ENCODE measurements around the gene MRPS27. TPM values are rescaled to one million over a fixed set of nuclear protein-coding genes. Genes with fewer than 3 reads are reported as not detected.

The MRPS27 gene
- total RNA-seq, 4 donors from 2014 or later, result 32.8 to 55.0 (median 44.0) TPM

DNA sequence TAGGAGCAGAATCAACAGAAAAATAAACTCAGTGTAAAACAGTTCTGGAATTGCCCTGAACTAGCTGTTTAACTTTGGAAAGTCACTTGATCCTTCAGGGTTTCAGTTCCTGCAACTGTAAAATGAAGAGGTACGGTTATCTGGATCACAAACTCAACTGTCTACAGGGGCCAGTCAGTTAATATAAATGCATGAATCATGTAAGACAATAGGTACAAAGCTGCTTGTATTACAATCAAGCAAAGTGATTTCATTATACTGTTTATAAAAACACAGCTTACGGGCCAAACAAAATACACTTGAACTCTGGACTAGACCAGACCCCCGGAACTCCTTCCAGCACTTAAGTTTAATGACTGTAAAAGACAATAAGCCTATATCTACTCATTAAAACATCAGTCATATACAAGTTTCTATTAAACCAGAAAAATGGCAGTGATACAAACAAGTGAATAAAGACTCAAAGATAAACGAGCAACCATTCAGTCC is 73.0 kb downstream of the MRPS27 start:
- no peak overlapping the region for H3K4me3 ChIP-seq (ENCODE audit: low read depth, poor library complexity, severe bottlenecking)
- WGBS, 2 donors, result 62 to 63% methylated on average over 4 of the region's 4 CpGs
- TF ChIP-seq, protein P1, sequence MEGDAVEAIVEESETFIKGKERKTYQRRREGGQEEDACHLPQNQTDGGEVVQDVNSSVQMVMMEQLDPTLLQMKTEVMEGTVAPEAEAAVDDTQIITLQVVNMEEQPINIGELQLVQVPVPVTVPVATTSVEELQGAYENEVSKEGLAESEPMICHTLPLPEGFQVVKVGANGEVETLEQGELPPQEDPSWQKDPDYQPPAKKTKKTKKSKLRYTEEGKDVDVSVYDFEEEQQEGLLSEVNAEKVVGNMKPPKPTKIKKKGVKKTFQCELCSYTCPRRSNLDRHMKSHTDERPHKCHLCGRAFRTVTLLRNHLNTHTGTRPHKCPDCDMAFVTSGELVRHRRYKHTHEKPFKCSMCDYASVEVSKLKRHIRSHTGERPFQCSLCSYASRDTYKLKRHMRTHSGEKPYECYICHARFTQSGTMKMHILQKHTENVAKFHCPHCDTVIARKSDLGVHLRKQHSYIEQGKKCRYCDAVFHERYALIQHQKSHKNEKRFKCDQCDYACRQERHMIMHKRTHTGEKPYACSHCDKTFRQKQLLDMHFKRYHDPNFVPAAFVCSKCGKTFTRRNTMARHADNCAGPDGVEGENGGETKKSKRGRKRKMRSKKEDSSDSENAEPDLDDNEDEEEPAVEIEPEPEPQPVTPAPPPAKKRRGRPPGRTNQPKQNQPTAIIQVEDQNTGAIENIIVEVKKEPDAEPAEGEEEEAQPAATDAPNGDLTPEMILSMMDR (IDR thresholded peaks at IDR 0.05), result no peak
- TF ChIP-seq POLR2A (IDR thresholded peaks at IDR 0.05), result no peak
- intact Hi-C loops (cut with DNase I; ENCODE audit: low total_unique reads), result loop anchor here (10.0 kb wide), 1 partner anchor 112 kb away; no protein-coding TSS in a partner anchor
- no peak for DNase-seq (ENCODE audit: low spot score in 2 of 2)

DNA sequence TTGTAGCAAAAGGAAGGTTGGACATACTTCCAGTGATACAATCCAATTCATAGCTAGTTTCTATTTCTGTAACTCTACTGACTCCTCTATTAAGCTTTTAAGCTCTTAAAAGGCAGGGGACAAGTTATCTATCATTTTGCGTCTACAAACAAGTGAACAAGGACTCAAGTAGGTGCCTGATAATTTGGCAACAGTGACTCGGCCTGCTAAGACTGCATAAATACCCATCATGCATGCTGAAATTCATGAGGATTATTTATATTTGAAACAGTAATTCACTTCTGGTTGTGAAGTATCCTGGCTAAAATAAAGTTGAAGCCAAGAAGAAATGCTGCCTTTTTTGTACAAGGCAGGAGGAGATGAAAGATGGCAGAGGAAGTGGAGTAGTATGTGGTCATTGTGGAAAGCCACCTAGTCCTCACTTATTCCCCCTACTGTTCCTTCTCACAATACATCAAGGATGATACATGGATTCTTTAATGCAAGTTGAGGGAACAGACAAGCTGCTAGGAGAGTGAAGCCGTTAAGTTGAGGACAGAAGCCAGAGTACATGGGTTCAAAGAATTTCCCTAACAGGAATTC is 74.0 kb downstream of the MRPS27 start:
- DNase-seq (ENCODE audit: low spot score in 2 of 2), result no peak
- 64 to 75% methylated on average over 3 of the region's 3 CpGs for WGBS, 2 donors
- TF ChIP-seq POLR2A (IDR thresholded peaks at IDR 0.05), result no peak
- TF ChIP-seq, protein P1 (IDR thresholded peaks at IDR 0.05), result no peak
- H3K4me3 ChIP-seq (ENCODE audit: low read depth, poor library complexity, severe bottlenecking), result no peak overlapping the region
- intact Hi-C loops (cut with DNase I; ENCODE audit: low total_unique reads), result loop anchor here (10.0 kb wide), 1 partner anchor 111 kb away; no protein-coding TSS in a partner anchor

DNA sequence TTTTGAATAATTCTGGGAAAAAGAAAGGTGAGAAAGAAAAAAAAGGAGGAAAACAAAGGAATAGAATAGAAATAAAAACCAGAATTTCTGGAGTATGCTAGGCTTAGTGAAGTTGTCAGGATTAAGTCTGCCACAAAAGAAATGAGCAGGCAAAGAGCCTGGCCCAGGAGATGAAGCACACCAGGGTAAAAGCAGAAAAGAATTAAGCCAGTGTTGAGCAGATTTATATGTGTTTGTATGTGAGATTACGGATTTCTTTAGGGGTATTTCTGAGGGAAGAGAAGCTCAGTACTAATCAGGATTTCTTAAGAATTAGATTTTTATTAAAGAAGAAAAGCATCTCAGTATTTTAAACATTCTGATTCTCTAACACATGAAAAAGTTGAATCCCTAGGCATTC is 74.5 kb downstream of the MRPS27 start:
- WGBS, 2 donors, result 87 to 94% methylated on average over 1 of the region's 1 CpG
- no peak overlapping the region for H3K4me3 ChIP-seq (ENCODE audit: low read depth, poor library complexity, severe bottlenecking)
- no peak for DNase-seq (ENCODE audit: low spot score in 2 of 2)
- no peak for TF ChIP-seq POLR2A (IDR thresholded peaks at IDR 0.05)
- TF ChIP-seq, protein P1 (IDR thresholded peaks at IDR 0.05), result no peak
- intact Hi-C loops (cut with DNase I; ENCODE audit: low total_unique reads), result loop anchor here (10.0 kb wide), 1 partner anchor 111 kb away; no protein-coding TSS in a partner anchor

DNA sequence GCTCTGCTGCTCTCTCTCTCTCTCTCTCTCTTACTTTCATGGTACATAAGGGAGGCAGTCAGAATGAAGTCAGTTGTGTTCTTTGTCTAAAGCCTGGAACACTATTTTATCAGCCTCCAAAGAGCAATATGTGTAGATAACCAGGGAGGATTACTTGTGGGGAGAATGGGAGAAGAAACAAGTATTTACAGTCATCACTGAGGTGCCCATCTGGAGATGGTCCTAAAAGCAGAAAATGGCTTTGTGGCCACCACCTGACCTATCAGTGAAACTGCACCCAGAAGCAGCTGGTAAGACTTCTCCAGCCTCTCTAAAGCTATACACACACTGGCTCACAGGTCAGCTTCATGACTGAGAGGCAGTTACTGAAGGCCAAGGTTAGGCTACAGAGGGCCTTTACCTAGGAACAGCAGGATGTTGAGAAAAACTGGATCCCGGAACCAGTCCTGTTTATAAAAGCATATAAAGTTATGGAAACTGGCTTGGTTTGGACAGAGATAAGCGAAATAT is 75.1 kb downstream of the MRPS27 start:
- 85 to 94% methylated on average over 2 of the region's 2 CpGs for WGBS, 2 donors
- intact Hi-C loops (cut with DNase I; ENCODE audit: low total_unique reads), result loop anchor here (10.0 kb wide), 1 partner anchor 110 kb away; no protein-coding TSS in a partner anchor
- TF ChIP-seq POLR2A (IDR thresholded peaks at IDR 0.05), result no peak
- TF ChIP-seq, protein P1 (IDR thresholded peaks at IDR 0.05), result no peak
- H3K4me3 ChIP-seq (ENCODE audit: low read depth, poor library complexity, severe bottlenecking), result no peak overlapping the region
- DNase-seq (ENCODE audit: low spot score in 2 of 2), result no peak

DNA sequence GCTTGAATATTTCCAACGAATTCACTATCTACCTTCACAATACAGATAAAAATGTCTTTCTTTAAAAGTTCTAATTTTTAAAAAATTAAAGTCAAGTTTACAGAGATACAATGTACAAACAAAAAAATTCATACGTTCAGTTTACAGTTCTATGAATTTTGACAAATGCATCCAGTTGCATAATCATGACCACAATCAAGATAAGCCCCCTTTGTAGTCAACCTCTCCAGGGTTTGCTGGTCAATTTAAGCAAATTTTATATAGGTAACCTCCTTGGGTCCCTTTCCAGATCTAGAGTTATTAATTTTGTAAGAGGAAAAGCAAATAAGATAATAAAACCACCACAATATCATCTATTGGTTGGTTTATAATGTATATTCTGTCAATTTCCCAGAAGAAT is 76.3 kb downstream of the MRPS27 start:
- no peak for DNase-seq (ENCODE audit: low spot score in 2 of 2)
- TF ChIP-seq, protein P1 (IDR thresholded peaks at IDR 0.05), result no peak
- no peak for TF ChIP-seq POLR2A (IDR thresholded peaks at IDR 0.05)
- 88 to 94% methylated on average over 2 of the region's 2 CpGs for WGBS, 2 donors
- intact Hi-C loops (cut with DNase I; ENCODE audit: low total_unique reads), result loop anchor here (10.0 kb wide), 1 partner anchor 109 kb away; no protein-coding TSS in a partner anchor
- H3K4me3 ChIP-seq (ENCODE audit: low read depth, poor library complexity, severe bottlenecking), result no peak overlapping the region
